KMS-11 (cell line): ENCODE measurements around the gene ATP1A1.

Source experiments
- H2AFZ ChIP-seq: fragments of 200-600 bp; sonication (generic); 2 replicates; pipeline ENCODE4 v1.6.1; 2016; ENCODE audit warnings: antibody characterized with exemption, mixed run types, low read depth
- H3K27ac ChIP-seq: fragments of 200-600 bp; sonication (generic); 2 replicates; pipeline ENCODE4 v1.6.1; 2016; ENCODE audit warnings: mild to moderate bottlenecking, mixed run types
- H3K27me3 ChIP-seq: fragments of 200-600 bp; sonication (generic); 2 replicates; pipeline ENCODE4 v1.6.1; 2017; ENCODE audit warnings: mild to moderate bottlenecking, low read depth, mixed run types, moderate library complexity; ENCODE audit not compliant: insufficient read depth
- H3K36me3 ChIP-seq: fragments of 200-600 bp; sonication (generic); 2 replicates; pipeline ENCODE4 v1.6.1; 2017; ENCODE audit warnings: mild to moderate bottlenecking, mixed run types; ENCODE audit not compliant: insufficient read depth
- H3K4me1 ChIP-seq: fragments of 200-600 bp; sonication (generic); 2 replicates; pipeline ENCODE4 v1.6.1; 2016; ENCODE audit warnings: mild to moderate bottlenecking, low read depth, mixed run types; ENCODE audit not compliant: poor library complexity, severe bottlenecking
- H3K4me2 ChIP-seq: fragments of 200-600 bp; sonication (generic); 2 replicates; pipeline ENCODE4 v1.7.0; 2016; ENCODE audit warnings: mild to moderate bottlenecking, mixed run types
- H3K4me3 ChIP-seq: fragments of 200-600 bp; sonication (generic); IDR thresholded peaks from 2 replicates; pipeline ENCODE4 v1.6.1; 2017; ENCODE audit warnings: low read depth, low read length, mixed read lengths; ENCODE audit not compliant: insufficient read depth
- H3K79me2 ChIP-seq: fragments of 200-600 bp; sonication (generic); 2 replicates; pipeline ENCODE4 v1.6.1; 2016; ENCODE audit warnings: low read depth, mixed run types; ENCODE audit not compliant: insufficient read depth
- H3K9ac ChIP-seq: fragments of 200-600 bp; sonication (generic); 2 replicates; pipeline ENCODE4 v1.6.1; 2016; ENCODE audit warnings: mild to moderate bottlenecking, mixed run types
- H4K20me1 ChIP-seq: fragments of 200-600 bp; sonication (generic); 2 replicates; pipeline ENCODE4 v1.6.1; 2016; ENCODE audit warnings: mild to moderate bottlenecking, mixed run types; ENCODE audit not compliant: insufficient read depth
- CTCF ChIP-seq: fragments of 200-600 bp; sonication (generic); conservative IDR thresholded peaks from 2 replicates; pipeline ENCODE4 v1.6.1; 2017; ENCODE audit warnings: low read depth, mild to moderate bottlenecking, antibody characterized with exemption, low read length, moderate library complexity, mixed read lengths

Gene ATP1A1

DNA sequence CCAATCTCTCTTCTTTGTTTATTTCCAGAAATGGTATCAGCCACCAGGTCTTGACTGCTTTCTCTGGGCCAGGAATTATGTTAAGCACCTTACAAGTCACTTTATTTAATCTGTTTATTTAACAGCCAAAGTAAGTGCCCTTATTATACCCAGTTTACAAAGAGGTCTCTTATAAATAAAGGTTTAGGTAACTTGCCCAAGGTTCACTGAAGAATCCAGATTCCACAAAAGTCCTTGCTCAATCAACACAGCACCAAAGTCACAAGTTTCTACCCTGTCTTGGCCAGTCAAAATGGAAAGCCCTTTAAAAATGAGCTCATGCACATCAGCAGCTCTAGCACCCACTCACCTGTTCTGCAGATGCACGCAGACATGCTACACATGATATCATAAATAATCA is 28.0 kb upstream of the ATP1A1 start:
- H3K4me1 ChIP-seq = peaks cover 77% of the 10 kb centered on the region
- no peaks in the 10 kb centered on the region for H3K27me3 ChIP-seq
- H3K36me3 ChIP-seq = no peaks in the 10 kb centered on the region
- H3K4me3 ChIP-seq = no peak overlapping the region
- H3K9ac ChIP-seq = no peak overlapping the region
- H3K4me2 ChIP-seq = no peak overlapping the region
- H3K79me2 ChIP-seq = no peaks in the 10 kb centered on the region
- no peak for TF ChIP-seq CTCF
- no peaks in the 10 kb centered on the region for H4K20me1 ChIP-seq
- H3K27ac ChIP-seq = no peak overlapping the region
- H2AFZ ChIP-seq = no peak overlapping the region

DNA sequence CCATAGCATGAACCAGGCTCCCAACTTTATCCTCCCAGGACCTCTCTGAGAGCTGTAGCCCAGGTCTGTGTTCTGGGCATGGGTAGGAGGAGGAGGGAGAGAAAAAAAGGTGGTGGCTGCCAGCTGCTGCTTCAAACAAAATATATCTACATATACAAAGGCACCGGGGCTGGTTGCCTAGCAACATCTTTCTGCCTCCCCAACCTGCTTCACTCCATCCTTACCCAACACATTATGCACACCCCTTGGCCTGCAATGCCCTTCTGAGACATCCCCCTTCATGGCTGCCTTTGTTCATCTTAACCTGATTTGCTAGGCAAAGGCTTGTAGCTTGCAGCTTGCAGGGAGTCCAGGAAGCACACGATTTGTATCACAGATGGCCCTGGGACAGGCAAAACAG is 27.2 kb upstream of the ATP1A1 start:
- no peak overlapping the region for H3K27ac ChIP-seq
- H3K4me1 ChIP-seq = peaks cover 83% of the 10 kb centered on the region
- no peaks in the 10 kb centered on the region for H3K36me3 ChIP-seq
- no peak overlapping the region for H3K4me2 ChIP-seq
- H3K4me3 ChIP-seq = no peak overlapping the region
- H3K27me3 ChIP-seq = no peaks in the 10 kb centered on the region
- no peak for TF ChIP-seq CTCF
- H4K20me1 ChIP-seq = no peaks in the 10 kb centered on the region
- H3K79me2 ChIP-seq = no peaks in the 10 kb centered on the region
- no peak overlapping the region for H2AFZ ChIP-seq
- H3K9ac ChIP-seq = no peak overlapping the region

GRCh38 chr1:116346943-116347673 is 25.9 kb upstream of the ATP1A1 start:
- Histone ChIP-seq H3K79me2 (no peaks in the 10 kb centered on the region), H3K9ac (no peak overlapping the region; the same call in 1 of the 2 replicates), H4K20me1 (no peaks in the 10 kb centered on the region), H3K27ac (peak overlapping the region; percentile 60), H3K4me3 (no peak overlapping the region), H2AFZ (peak overlapping the region; percentile 34; the same call in 1 of the 2 replicates), H3K4me2 (peak overlapping the region; percentile 57; the same call in 1 of the 2 replicates), H3K27me3 (no peaks in the 10 kb centered on the region), H3K36me3 (no peaks in the 10 kb centered on the region), H3K4me1 (peaks cover 96% of the 10 kb centered on the region)
- no peak for TF ChIP-seq CTCF

- H3K36me3 ChIP-seq = no peaks in the 10 kb centered on the region
- no peak overlapping the region for H3K9ac ChIP-seq
- H3K27ac ChIP-seq = peak overlapping the region; percentile 60
- H3K4me1 ChIP-seq = peaks cover 96% of the 10 kb centered on the region
- H4K20me1 ChIP-seq = no peaks in the 10 kb centered on the region
- H3K4me2 ChIP-seq = peak overlapping the region; percentile 57; the same call in 1 of the 2 replicates
- no peaks in the 10 kb centered on the region for H3K79me2 ChIP-seq
- no peaks in the 10 kb centered on the region for H3K27me3 ChIP-seq
- TF ChIP-seq CTCF = no peak
- no peak overlapping the region for H3K4me3 ChIP-seq
- no peak overlapping the region for H2AFZ ChIP-seq
Measured at GRCh38 chr1:116347696-116348095, 25.3 kb upstream of the ATP1A1 start.
